OCI-LY7 (cell line): ENCODE data around the gene LRFN2. TPM values are rescaled to one million over a fixed set of nuclear protein-coding genes. Genes with fewer than 3 reads are reported as not detected.

Experiments
- BruUV-seq: library from RNA; stranded (reverse); fragments of 400-500 nt; replicated peaks from 2 replicates; lab custom pipeline; 2021; lab: Mats Ljungman, UMichigan
- CTCF ChIA-PET: fragments of 300-600 bp; sonication (Branson Sonifier 250); formaldehyde crosslinking; loops from one replicate; lab custom pipeline; 2022; ENCODE audit warnings: antibody characterized with exemption; ENCODE audit not compliant: unreplicated experiment; lab: Charles Lee
- POLR2A ChIA-PET: fragments of 300-600 bp; sonication (Branson Sonifier 250); formaldehyde crosslinking; loops from one replicate; lab custom pipeline; 2022; ENCODE audit warnings: antibody characterized with exemption; lab: Charles Lee
- DNase-seq: peaks from one replicate; pipeline ENCODE4 v3.0.0-alpha.2; 2015; ENCODE audit warnings: low spot score
- H2AFZ ChIP-seq: fragments of 200-600 bp; sonication (generic), shearing (Covaris generic); 2 replicates; pipeline ENCODE4 v1.6.1; 2014; ENCODE audit warnings: mild to moderate bottlenecking, antibody characterized with exemption, low read length, moderate library complexity
- H3K27ac ChIP-seq: fragments of 200-600 bp; sonication (generic); 2 replicates; pipeline ENCODE4 v1.5.1; 2014; ENCODE audit warnings: mixed run types, low read depth, mild to moderate bottlenecking, moderate library complexity, low read length, inconsistent platforms; ENCODE audit not compliant: poor library complexity, severe bottlenecking
- H3K36me3 ChIP-seq: fragments of 200-600 bp; sonication (generic); 2 replicates; pipeline ENCODE4 v1.6.1; 2014; ENCODE audit warnings: mild to moderate bottlenecking, antibody characterized with exemption, low read length, moderate library complexity, mixed read lengths; ENCODE audit not compliant: insufficient read depth
- H3K4me1 ChIP-seq: fragments of 200-600 bp; sonication (generic); 2 replicates; pipeline ENCODE4 v1.5.1; 2014; ENCODE audit warnings: mild to moderate bottlenecking, low read length; ENCODE audit not compliant: insufficient read depth, poor library complexity, severe bottlenecking
- H3K4me2 ChIP-seq: fragments of 200-600 bp; sonication (generic); 2 replicates; pipeline ENCODE4 v1.6.1; 2014; ENCODE audit warnings: mild to moderate bottlenecking, low read length
- H3K4me3 ChIP-seq: fragments of 200-600 bp; sonication (generic); 2 replicates; pipeline ENCODE4 v1.5.1; 2014; ENCODE audit warnings: mild to moderate bottlenecking, low read depth, low read length; ENCODE audit not compliant: poor library complexity, severe bottlenecking
- H3K79me2 ChIP-seq: fragments of 200-600 bp; sonication (generic); 2 replicates; pipeline ENCODE4 v1.6.1; 2016; ENCODE audit warnings: low read depth, mild to moderate bottlenecking, low read length, moderate library complexity, mixed read lengths; ENCODE audit not compliant: insufficient read depth
- H3K9me2 ChIP-seq: fragments of 200-600 bp; sonication (generic); 2 replicates; pipeline ENCODE4 v1.6.1; 2016; ENCODE audit warnings: mild to moderate bottlenecking, low read length, mixed read lengths; ENCODE audit not compliant: insufficient read depth
- H3K9me3 ChIP-seq: fragments of 200-600 bp; sonication (generic); 2 replicates; pipeline ENCODE4 v1.6.1; 2014; ENCODE audit warnings: mild to moderate bottlenecking, mixed run types, low read length, mixed read lengths
- H4K20me1 ChIP-seq: fragments of 200-600 bp; sonication (generic); 2 replicates; pipeline ENCODE4 v1.6.1; 2014; ENCODE audit warnings: mild to moderate bottlenecking, antibody characterized with exemption, low read length, moderate library complexity, mixed read lengths; ENCODE audit not compliant: insufficient read depth
- EZH2phosphoT487 ChIP-seq: fragments of 200-600 bp; sonication (generic); IDR thresholded peaks from 2 replicates; pipeline ENCODE4 v1.6.1; 2018; ENCODE audit warnings: low read depth, borderline replicate concordance, mild to moderate bottlenecking, mixed run types, antibody characterized with exemption, low read length, moderate library complexity, mixed read lengths
- intact Hi-C: fragments of 100-400 bp; cut with micrococcal nuclease; formaldehyde crosslinking; loops from one replicate; pipeline ENCODE4 v1.10.0; 2022; ENCODE audit not compliant: unreplicated experiment
- total RNA-seq, 2 experiments: library from RNA; depleted of rRNA in 1 of 2; stranded (reverse); fragments of >200 nt in 1 of 2; shearing (Covaris generic) in 1 of 2; gene quantifications; 2 replicates each; pipeline ENCODE4 v1.2.3, GENCODE V29; 2014 to 2022
- TF ChIP-seq, protein P1 (sequence below): fragments of 200-600 bp; sonication (generic); conservative IDR thresholded peaks from 2 replicates; pipeline ENCODE4 v1.5.1; 2014; ENCODE audit warnings: mild to moderate bottlenecking, antibody characterized with exemption, low read length, moderate library complexity, mixed read lengths

The LRFN2 gene
- total RNA-seq, 2 experiments from 2014 or later = not detected

DNA sequence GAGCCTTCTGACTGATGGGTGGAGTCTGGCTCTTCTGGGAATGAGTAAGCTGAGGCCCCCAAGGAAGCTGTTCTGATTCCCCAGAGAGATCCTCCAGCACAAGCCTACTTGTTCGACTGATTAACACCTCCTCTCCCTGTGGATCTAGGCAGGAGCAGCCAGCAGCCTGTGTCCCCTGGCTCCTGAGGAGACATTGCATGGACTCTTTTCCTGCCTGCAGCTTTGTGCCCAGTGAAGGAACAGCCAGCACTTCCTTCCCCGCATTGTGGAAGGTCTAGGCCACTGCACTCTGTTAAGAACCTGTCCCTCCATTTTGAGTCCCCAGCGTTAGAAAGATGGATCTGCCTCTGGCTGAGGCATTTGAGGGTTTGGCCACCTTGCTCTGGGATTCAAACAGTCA, 29.1 kb downstream of the LRFN2 start:
- H4K20me1 ChIP-seq = no peaks in the 10 kb centered on the region
- intact Hi-C loops = loop anchor here (10.0 kb wide), 1 partner anchor 287 kb away; no protein-coding TSS in a partner anchor
- CTCF ChIA-PET = no interaction called here
- no peaks in the 10 kb centered on the region for H3K9me3 ChIP-seq
- H3K4me2 ChIP-seq = no peak overlapping the region
- DNase-seq = no peak
- no peak overlapping the region for H3K4me3 ChIP-seq
- H3K79me2 ChIP-seq = no peaks in the 10 kb centered on the region
- no peak overlapping the region for H3K27ac ChIP-seq
- H2AFZ ChIP-seq = no peak overlapping the region
- H3K9me2 ChIP-seq = no peaks in the 10 kb centered on the region
- H3K36me3 ChIP-seq = no peaks in the 10 kb centered on the region
- BruUV-seq = no TSS peak
- TF ChIP-seq, protein P1, sequence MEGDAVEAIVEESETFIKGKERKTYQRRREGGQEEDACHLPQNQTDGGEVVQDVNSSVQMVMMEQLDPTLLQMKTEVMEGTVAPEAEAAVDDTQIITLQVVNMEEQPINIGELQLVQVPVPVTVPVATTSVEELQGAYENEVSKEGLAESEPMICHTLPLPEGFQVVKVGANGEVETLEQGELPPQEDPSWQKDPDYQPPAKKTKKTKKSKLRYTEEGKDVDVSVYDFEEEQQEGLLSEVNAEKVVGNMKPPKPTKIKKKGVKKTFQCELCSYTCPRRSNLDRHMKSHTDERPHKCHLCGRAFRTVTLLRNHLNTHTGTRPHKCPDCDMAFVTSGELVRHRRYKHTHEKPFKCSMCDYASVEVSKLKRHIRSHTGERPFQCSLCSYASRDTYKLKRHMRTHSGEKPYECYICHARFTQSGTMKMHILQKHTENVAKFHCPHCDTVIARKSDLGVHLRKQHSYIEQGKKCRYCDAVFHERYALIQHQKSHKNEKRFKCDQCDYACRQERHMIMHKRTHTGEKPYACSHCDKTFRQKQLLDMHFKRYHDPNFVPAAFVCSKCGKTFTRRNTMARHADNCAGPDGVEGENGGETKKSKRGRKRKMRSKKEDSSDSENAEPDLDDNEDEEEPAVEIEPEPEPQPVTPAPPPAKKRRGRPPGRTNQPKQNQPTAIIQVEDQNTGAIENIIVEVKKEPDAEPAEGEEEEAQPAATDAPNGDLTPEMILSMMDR = no peak
- TF ChIP-seq EZH2phosphoT487 = no peak
- POLR2A ChIA-PET = no interaction called here
- H3K4me1 ChIP-seq = no peaks in the 10 kb centered on the region

DNA sequence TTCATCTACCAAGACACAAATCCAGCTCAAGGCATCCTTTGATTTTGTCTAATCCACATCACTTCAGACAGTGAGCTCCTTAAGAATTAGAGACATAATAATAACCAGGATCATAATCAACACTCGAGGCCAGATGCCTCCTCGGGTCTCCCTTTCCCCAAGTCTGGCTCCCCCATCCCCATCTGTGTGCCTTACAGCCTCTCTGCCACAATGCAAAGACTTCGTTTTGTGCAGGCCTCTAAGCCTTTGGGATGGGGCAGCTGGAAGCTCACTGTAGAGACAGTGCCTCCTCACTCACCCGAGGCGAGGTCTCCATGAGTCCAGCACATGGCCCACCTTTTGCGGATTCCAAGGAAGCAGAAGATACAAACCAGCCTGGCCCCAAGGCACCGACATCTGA, 30.3 kb downstream of the LRFN2 start:
- H2AFZ ChIP-seq = no peak overlapping the region
- BruUV-seq = no TSS peak
- TF ChIP-seq EZH2phosphoT487 = no peak
- TF ChIP-seq, protein P1 = no peak
- intact Hi-C loops = loop anchor here (10.0 kb wide), 1 partner anchor 288 kb away; no protein-coding TSS in a partner anchor
- ChIA-PET CTCF (no interaction called here), POLR2A (interaction anchor here (0.5 kb wide), 1 partner anchor 315 kb away, joined by 3 read pairs; no protein-coding TSS in a partner anchor)
- no peaks in the 10 kb centered on the region for H3K36me3 ChIP-seq
- H3K4me1 ChIP-seq = no peaks in the 10 kb centered on the region
- no peak for DNase-seq
- no peak overlapping the region for H3K4me3 ChIP-seq
- H3K4me2 ChIP-seq = no peak overlapping the region
- no peak overlapping the region for H3K27ac ChIP-seq
- no peaks in the 10 kb centered on the region for H3K9me3 ChIP-seq
- H3K9me2 ChIP-seq = no peaks in the 10 kb centered on the region
- H4K20me1 ChIP-seq = no peaks in the 10 kb centered on the region
- H3K79me2 ChIP-seq = no peaks in the 10 kb centered on the region

DNA sequence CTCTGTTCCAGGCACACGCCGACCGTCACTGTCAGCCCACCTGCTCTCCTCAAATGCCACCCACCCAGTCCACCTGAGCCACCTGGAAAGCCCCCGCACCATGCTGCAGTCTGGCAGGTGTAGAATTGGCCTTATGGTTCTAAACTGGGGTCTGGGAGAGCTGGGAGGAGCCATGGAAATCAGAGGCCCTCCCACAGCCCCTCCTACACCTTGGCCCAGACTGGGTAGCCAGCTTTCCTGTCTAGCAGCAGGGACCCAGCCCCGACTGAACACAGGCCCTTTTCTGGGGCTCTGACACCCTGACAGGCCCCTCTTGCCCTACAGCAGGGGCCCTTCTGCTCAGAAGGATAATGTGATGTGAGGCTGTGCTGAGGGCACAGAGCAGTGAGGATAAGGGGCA, 31.1 kb downstream of the LRFN2 start:
- no TSS peak for BruUV-seq
- Histone ChIP-seq H3K27ac (no peak overlapping the region), H3K4me1 (no peaks in the 10 kb centered on the region), H3K36me3 (no peaks in the 10 kb centered on the region), H3K4me3 (no peak overlapping the region), H3K9me2 (no peaks in the 10 kb centered on the region), H3K9me3 (no peaks in the 10 kb centered on the region), H3K79me2 (no peaks in the 10 kb centered on the region), H3K4me2 (no peak overlapping the region), H4K20me1 (no peaks in the 10 kb centered on the region), H2AFZ (no peak overlapping the region)
- ChIA-PET POLR2A (interaction anchor here (0.6 kb wide), 1 partner anchor 817 kb away, joined by 5 read pairs; no protein-coding TSS in a partner anchor), CTCF (no interaction called here)
- no peak for TF ChIP-seq EZH2phosphoT487
- TF ChIP-seq, protein P1 = no peak
- intact Hi-C loops = loop anchor here (10.0 kb wide), 1 partner anchor 289 kb away; no protein-coding TSS in a partner anchor
- no peak for DNase-seq
